Measurements from ENCODE around the gene STX12. TPM values are rescaled to one million over a fixed set of nuclear protein-coding genes. Genes with fewer than 3 reads are reported as not detected.
"Not testable (repeated sequence)": the region's sequence is repeated elsewhere in the genome, so short reads cannot be mapped to it uniquely, and the experiment has no call there.

Gene STX12
- total RNA-seq, 4 donors from 2014 or later: 44.0 to 76.7 (median 56.1) TPM

- Histone ChIP-seq H3K4me3 (no peak overlapping the region), H3K27ac (replicated peaks in 1 of 4) (no peak overlapping the region), H3K27me3 (no peaks in the 10 kb centered on the region), H3K9me3 (no peaks in the 10 kb centered on the region), H3K36me3 (peaks cover 28 to 79% (median 60%) of the 10 kb centered on the region in 4 donors), H3K4me1 (peaks cover 0 to 5% (median 2%) of the 10 kb centered on the region in 4 donors)
- WGBS: 93% methylated on average over 8 of the region's 8 CpGs
- no peak for TF ChIP-seq POLR2AphosphoS5 (IDR thresholded peaks at IDR 0.05)
- no peak for TF ChIP-seq POLR2A (IDR thresholded peaks at IDR 0.05; ENCODE audit: low read depth)
- TF ChIP-seq EP300 (IDR thresholded peaks at IDR 0.05): no peak
- TF ChIP-seq CTCF (IDR thresholded peaks at IDR 0.05): no peak
- DNase-seq (ENCODE audit: extremely low spot score): no peak
- intact Hi-C loops (cut with DNase I): no loop called here
Measured at GRCh38 chr1:27821761-27822315, 48.8 kb downstream of the STX12 start.

GRCh38 chr1:27823784-27824183 lies 50.8 kb downstream of the STX12 start:
- H3K27ac ChIP-seq (replicated peaks in 1 of 4): no peak overlapping the region
- peaks cover 17 to 67% (median 41%) of the 10 kb centered on the region in 4 donors for H3K36me3 ChIP-seq
- 94% methylated on average over 4 of the region's 4 CpGs for WGBS
- intact Hi-C loops (cut with DNase I): no loop called here
- DNase-seq (ENCODE audit: extremely low spot score): no peak
- no peak overlapping the region for H3K4me3 ChIP-seq
- no peak for TF ChIP-seq POLR2AphosphoS5 (IDR thresholded peaks at IDR 0.05)
- no peak for TF ChIP-seq POLR2A (IDR thresholded peaks at IDR 0.05; ENCODE audit: low read depth)
- no peak for TF ChIP-seq CTCF (IDR thresholded peaks at IDR 0.05)
- TF ChIP-seq EP300 (IDR thresholded peaks at IDR 0.05): no peak
- H3K4me1 ChIP-seq: no peaks in the 10 kb centered on the region
- H3K27me3 ChIP-seq: no peaks in the 10 kb centered on the region
- H3K9me3 ChIP-seq: no peaks in the 10 kb centered on the region

GRCh38 chr1:27824411-27824810 lies 51.4 kb downstream of the STX12 start:
- Histone ChIP-seq H3K4me3 (no peak overlapping the region), H3K9me3 (no peaks in the 10 kb centered on the region), H3K4me1 (no peaks in the 10 kb centered on the region), H3K27me3 (no peaks in the 10 kb centered on the region), H3K36me3 (peaks cover 12 to 60% (median 35%) of the 10 kb centered on the region in 4 donors), H3K27ac (replicated peaks in 1 of 4) (no peak overlapping the region)
- intact Hi-C loops (cut with DNase I): no loop called here
- TF ChIP-seq EP300 (IDR thresholded peaks at IDR 0.05) (no peak), POLR2AphosphoS5 (IDR thresholded peaks at IDR 0.05) (no peak), CTCF (IDR thresholded peaks at IDR 0.05) (no peak), POLR2A (IDR thresholded peaks at IDR 0.05; ENCODE audit: low read depth) (no peak)
- 96% methylated on average over 4 of the region's 4 CpGs for WGBS
- DNase-seq (ENCODE audit: extremely low spot score): no peak

GRCh38 chr1:27829339-27829960 lies 56.4 kb downstream of the STX12 start:
- H3K27me3 ChIP-seq; DNase-seq (ENCODE audit: extremely low spot score): not testable (repeated sequence)
- H3K27ac ChIP-seq (replicated peaks in 1 of 4): peak overlapping the region; percentile 85 to 92 (median 92)

GRCh38 chr1:27830621-27831440 lies 57.8 kb downstream of the STX12 start, which contains the start of gene PPP1R8:
Gene PPP1R8 (plus strand): TSS chr1:27830782. CDS start chr1:27830836, 54 bp downstream.
- no peaks in the 10 kb centered on the region for H3K27me3 ChIP-seq
- TF ChIP-seq POLR2A (IDR thresholded peaks at IDR 0.05; ENCODE audit: low read depth) (peak; percentile 62), CTCF (IDR thresholded peaks at IDR 0.05) (no peak), POLR2AphosphoS5 (IDR thresholded peaks at IDR 0.05) (peak; percentile 96 to 98)
- peak within 1 kb of the TSS; percentile 85 to 95 (median 90) for H3K4me3 ChIP-seq
- peak within 1 kb of the TSS; percentile 85 to 92 (median 92) for H3K27ac ChIP-seq (replicated peaks in 1 of 4)
- peaks cover 0 to 30% (median 9%) of the 10 kb centered on the region in 4 donors for H3K36me3 ChIP-seq
- DNase-seq (ENCODE audit: extremely low spot score): peak; percentile 96
- intact Hi-C loops (cut with DNase I): loop anchor here (10.0 kb wide), 2 partner anchors 106 to 156 kb away; partner anchors contain the start of genes FAM76A and IFI6
- 0% methylated on average over 43 of the region's 60 CpGs for WGBS
- H3K9me3 ChIP-seq: no peaks in the 10 kb centered on the region
- H3K4me1 ChIP-seq: peaks cover 15 to 38% (median 25%) of the 10 kb centered on the region in 4 donors

More at GRCh38 chr1:27829339-27829960, 56.4 kb downstream of the STX12 start:
- Histone ChIP-seq H3K4me3 (peak overlapping the region in 3 of 4 donors; percentile 85 to 94 (median 86)), H3K36me3 (peaks cover 0 to 33% (median 13%) of the 10 kb centered on the region in 4 donors), H3K4me1 (peaks cover 15 to 26% (median 25%) of the 10 kb centered on the region in 4 donors)
- 92% methylated on average over 4 of the region's 4 CpGs for whole genome bisulfite sequencing
- H3K9me3 ChIP-seq; intact Hi-C loops (cut with DNase I): not testable (repeated sequence)

All from esophagus muscularis mucosa (tissue), 4 donors.